HEK293T (cell line): ENCODE measurements around the gene KRT33A.

ENCODE experiments used
- CTCF ChIA-PET: fragments of 350-600 bp; formaldehyde crosslinking; extraction: SDS; loops from one replicate; lab custom pipeline; 2021; ENCODE audit warnings: antibody characterized with exemption, inconsistent platforms; lab: Yijun Ruan, JAX
- POLR2A ChIA-PET: fragments of 350-600 bp; formaldehyde crosslinking; extraction: SDS; loops from one replicate; lab custom pipeline; 2020; ENCODE audit warnings: antibody characterized with exemption, inconsistent platforms; lab: Yijun Ruan, JAX
- DNase-seq: peaks from one replicate; pipeline ENCODE4 v3.0.0; 2012; ENCODE audit warnings: mixed read lengths; ENCODE audit errors: extremely low spot score
- ARNT ChIP-seq: fragments of 450-650 bp; IDR thresholded peaks from 2 replicates; pipeline ENCODE4 v1.6.1; 2017; ENCODE audit warnings: mild to moderate bottlenecking
- BHLHE40 ChIP-seq: fragments of 450-650 bp; IDR thresholded peaks from 2 replicates; pipeline ENCODE4 v1.6.1; 2016; ENCODE audit warnings: mild to moderate bottlenecking, moderate library complexity, borderline replicate concordance
- CTBP1 ChIP-seq: fragments of 450-650 bp; IDR thresholded peaks from 2 replicates; pipeline ENCODE4 v1.6.1; 2016; ENCODE audit warnings: borderline replicate concordance
- ELF4 ChIP-seq: fragments of 450-650 bp; IDR thresholded peaks from 2 replicates; pipeline ENCODE4 v1.6.1; 2017; ENCODE audit warnings: antibody characterized with exemption
- FOXA1 ChIP-seq: fragments of 450-650 bp; IDR thresholded peaks from 2 replicates; pipeline ENCODE4 v1.6.1; 2016; ENCODE audit warnings: mild to moderate bottlenecking
- FOXK2 ChIP-seq: fragments of 450-650 bp; IDR thresholded peaks from 2 replicates; pipeline ENCODE4 v1.6.1; 2016; ENCODE audit warnings: mild to moderate bottlenecking
- FOXM1 ChIP-seq: fragments of 450-650 bp; IDR thresholded peaks from 2 replicates; pipeline ENCODE4 v1.6.1; 2017; ENCODE audit warnings: mild to moderate bottlenecking, borderline replicate concordance
- HDGF ChIP-seq: fragments of 450-650 bp; IDR thresholded peaks from 2 replicates; pipeline ENCODE4 v1.6.1; 2017; ENCODE audit warnings: antibody characterized with exemption, borderline replicate concordance
- L3MBTL2 ChIP-seq: fragments of 450-650 bp; conservative IDR thresholded peaks from 2 replicates; pipeline ENCODE4 v1.6.1; 2016; ENCODE audit warnings: mild to moderate bottlenecking
- LEF1 ChIP-seq: fragments of 450-650 bp; IDR thresholded peaks from 2 replicates; pipeline ENCODE4 v1.6.1; 2017; ENCODE audit warnings: mild to moderate bottlenecking, borderline replicate concordance
- NFRKB ChIP-seq: fragments of 450-650 bp; IDR thresholded peaks from 2 replicates; pipeline ENCODE4 v1.6.1; 2016; ENCODE audit warnings: mild to moderate bottlenecking, moderate library complexity
- SP1 ChIP-seq: fragments of 450-650 bp; IDR thresholded peaks from 2 replicates; pipeline ENCODE4 v1.6.1; 2017
- SUZ12 ChIP-seq: fragments of 450-650 bp; IDR thresholded peaks from 2 replicates; pipeline ENCODE4 v1.6.1; 2016; ENCODE audit warnings: mild to moderate bottlenecking
- TARDBP ChIP-seq: fragments of 450-650 bp; IDR thresholded peaks from 2 replicates; pipeline ENCODE4 v1.6.1; 2016
- ZNF384 ChIP-seq: fragments of 450-650 bp; IDR thresholded peaks from 2 replicates; pipeline ENCODE4 v1.6.1; 2016
- TF ChIP-seq, protein P1 (sequence below): fragments of 450-650 bp; IDR thresholded peaks from 2 replicates; pipeline ENCODE4 v1.6.1; 2016

Gene KRT33A

DNA sequence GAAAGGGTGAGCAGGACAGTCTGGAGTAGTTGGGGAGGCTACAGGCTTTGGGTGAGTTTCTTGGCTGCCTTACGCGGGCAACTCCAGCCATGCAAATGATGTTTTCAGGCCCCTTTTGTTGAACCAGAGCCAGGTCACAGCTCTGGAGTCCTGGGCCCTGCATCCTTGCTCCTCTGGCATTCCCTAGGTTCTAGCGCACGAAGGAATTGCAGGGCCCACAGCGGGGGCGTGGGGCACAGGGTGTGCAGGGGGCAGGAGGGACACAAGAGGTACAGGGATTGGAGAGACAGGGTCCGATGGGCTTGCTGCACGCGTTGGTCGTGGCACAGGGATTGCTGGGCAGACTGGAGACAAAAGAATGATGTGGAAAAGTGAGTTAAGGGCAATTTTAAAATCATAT, 43.2 kb upstream of the KRT33A start:
- DNase-seq = no peak
- ChIA-PET POLR2A (no interaction called here), CTCF (no interaction called here)
- no peak for TF ChIP-seq ARNT
- TF ChIP-seq HDGF = no peak
- TF ChIP-seq CTBP1 = no peak
- no peak for TF ChIP-seq FOXK2
- TF ChIP-seq FOXA1 = no peak
- no peak for TF ChIP-seq SUZ12
- TF ChIP-seq, protein P1, sequence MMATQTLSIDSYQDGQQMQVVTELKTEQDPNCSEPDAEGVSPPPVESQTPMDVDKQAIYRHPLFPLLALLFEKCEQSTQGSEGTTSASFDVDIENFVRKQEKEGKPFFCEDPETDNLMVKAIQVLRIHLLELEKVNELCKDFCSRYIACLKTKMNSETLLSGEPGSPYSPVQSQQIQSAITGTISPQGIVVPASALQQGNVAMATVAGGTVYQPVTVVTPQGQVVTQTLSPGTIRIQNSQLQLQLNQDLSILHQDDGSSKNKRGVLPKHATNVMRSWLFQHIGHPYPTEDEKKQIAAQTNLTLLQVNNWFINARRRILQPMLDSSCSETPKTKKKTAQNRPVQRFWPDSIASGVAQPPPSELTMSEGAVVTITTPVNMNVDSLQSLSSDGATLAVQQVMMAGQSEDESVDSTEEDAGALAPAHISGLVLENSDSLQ = no peak
- no peak for TF ChIP-seq TARDBP
- no peak for TF ChIP-seq FOXM1
- no peak for TF ChIP-seq BHLHE40
- TF ChIP-seq NFRKB = no peak

DNA sequence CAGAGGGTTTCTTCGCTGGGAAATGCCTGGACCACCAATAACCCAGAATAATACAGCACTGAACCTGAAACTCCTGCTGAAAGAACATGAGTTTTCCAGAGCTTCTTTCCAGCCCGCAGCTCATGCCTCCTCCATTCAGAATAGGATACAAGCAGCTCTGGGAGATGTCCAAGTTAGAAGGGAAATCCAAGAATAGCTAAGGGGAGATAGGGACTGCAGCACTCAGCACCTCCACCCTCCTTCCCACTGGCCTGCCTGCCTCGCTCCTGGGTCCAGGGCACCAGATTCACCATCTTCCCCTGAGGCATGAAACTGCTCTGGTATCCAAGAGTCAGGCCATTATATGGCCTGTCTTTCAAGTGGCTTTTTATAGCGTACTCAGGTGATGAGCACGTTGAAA, 42.7 kb upstream of the KRT33A start:
- CTCF ChIA-PET = no interaction called here
- POLR2A ChIA-PET = no interaction called here
- DNase-seq = no peak
- TF ChIP-seq SP1 (no peak), FOXA1 (no peak), LEF1 (no peak), TARDBP (no peak), L3MBTL2 (no peak), FOXM1 (no peak), ARNT (no peak), ELF4 (no peak), CTBP1 (no peak), FOXK2 (no peak), BHLHE40 (no peak), ZNF384 (no peak), HDGF (no peak), NFRKB (no peak), SUZ12 (no peak)
- TF ChIP-seq, protein P1 = no peak

DNA sequence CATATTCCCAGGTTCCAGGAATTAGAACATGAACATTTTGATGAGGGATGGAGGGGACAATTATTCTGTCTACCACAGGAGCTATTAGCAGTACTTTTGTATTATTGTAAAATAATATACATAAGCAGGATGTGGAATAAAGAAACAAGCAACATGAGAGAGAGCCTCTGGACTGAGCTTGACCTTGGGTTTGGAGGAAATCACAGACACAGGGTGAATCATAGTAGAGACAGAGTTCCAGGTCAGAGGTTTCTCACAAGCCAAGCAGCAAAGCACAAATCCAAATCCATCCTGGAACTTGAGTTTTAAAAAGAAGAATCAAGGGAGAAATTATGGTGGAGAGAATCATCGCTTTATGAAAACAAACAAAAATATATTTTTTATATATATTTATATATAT, 41.6 kb upstream of the KRT33A start:
- no peak for DNase-seq
- TF ChIP-seq BHLHE40 = no peak
- no peak for TF ChIP-seq HDGF
- no peak for TF ChIP-seq FOXA1
- TF ChIP-seq ELF4 = no peak
- TF ChIP-seq LEF1 = no peak
- no peak for TF ChIP-seq L3MBTL2
- TF ChIP-seq ZNF384 = no peak
- no peak for TF ChIP-seq TARDBP
- no peak for TF ChIP-seq FOXK2
- TF ChIP-seq CTBP1 = no peak
- no peak for TF ChIP-seq SUZ12
- no peak for TF ChIP-seq NFRKB
- TF ChIP-seq ARNT = no peak
- ChIA-PET CTCF (no interaction called here), POLR2A (no interaction called here)

DNA sequence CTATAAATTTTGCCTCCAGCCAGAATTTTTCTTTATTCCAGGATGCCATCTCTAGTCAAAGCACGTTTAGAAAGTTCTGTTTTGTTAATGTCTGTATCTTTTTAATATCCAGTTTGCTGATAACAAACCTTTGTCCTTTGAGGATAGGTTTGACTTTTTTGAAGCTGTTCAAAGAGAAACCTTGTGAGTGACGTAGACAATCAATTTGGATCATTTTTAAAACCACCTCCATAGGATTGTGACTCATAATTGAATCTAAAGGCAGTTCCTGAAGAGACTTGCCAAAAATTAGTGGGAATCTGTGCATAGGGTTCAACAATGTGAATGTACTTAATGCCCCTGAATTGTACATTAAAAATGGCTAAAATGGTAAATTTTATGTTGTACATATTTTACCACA, 40.9 kb upstream of the KRT33A start:
- no peak for DNase-seq
- TF ChIP-seq TARDBP (no peak), BHLHE40 (no peak), ARNT (no peak), NFRKB (no peak), LEF1 (no peak), CTBP1 (no peak), FOXM1 (no peak), FOXA1 (no peak), ELF4 (no peak), ZNF384 (no peak), L3MBTL2 (no peak), SUZ12 (no peak), FOXK2 (no peak), HDGF (no peak), SP1 (no peak)
- TF ChIP-seq, protein P1 = no peak
- POLR2A ChIA-PET = no interaction called here
- CTCF ChIA-PET = interaction anchor here (1.0 kb wide), 1 partner anchor 256 kb away, joined by 4 read pairs; no protein-coding TSS in a partner anchor

DNA sequence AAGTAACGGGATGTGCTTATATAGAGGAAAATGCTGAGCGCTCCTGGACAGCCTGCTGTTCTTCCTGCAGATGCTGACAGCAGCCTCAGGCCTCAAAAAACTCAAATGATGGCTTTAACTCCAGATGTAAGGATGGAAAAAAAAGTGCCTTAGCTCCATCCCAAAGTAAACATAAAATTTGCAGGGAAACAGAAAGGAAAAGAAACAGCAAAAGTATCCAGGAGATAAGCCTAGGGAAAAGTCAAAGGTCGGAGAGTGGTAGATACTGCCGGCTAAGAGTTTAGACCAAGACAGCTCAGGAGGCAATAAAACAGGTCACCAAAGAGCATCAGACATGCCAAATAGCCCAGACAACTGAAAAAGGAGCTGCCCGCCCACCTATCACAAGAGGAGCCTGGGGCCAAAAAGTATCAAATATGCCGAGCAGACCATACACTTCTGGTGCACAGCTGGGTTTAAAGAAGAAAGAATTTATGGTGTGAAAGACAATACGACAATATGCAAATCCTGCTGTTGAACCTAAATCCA, 39.8 kb upstream of the KRT33A start:
- DNase-seq = no peak
- TF ChIP-seq, protein P1 = no peak
- TF ChIP-seq LEF1 (no peak), NFRKB (no peak), SUZ12 (no peak), BHLHE40 (no peak)
- ChIA-PET POLR2A (no interaction called here), CTCF (interaction anchor here (1.0 kb wide), 1 partner anchor 257 kb away, joined by 4 read pairs; no protein-coding TSS in a partner anchor)

DNA sequence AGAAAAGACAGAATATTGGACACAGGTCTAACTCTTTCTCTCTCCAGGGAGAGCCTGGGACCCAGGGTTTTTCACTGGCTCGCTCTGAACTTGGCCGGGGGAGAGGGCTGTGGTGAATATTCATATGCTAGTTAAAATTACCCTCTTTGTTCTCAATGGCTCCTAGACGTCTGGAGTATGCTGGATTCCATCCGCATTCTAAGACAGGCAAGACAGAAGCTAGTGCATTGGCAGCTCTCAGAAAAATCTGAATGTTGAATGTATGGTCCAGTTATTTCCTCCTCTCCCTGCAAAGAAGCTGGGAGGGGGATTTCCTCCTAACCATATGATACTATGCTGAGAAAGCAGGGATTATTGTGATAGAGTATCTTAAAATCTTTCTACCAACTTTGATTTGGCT, 37.0 kb upstream of the KRT33A start:
- DNase-seq = no peak
- CTCF ChIA-PET = no interaction called here
- POLR2A ChIA-PET = no interaction called here
- TF ChIP-seq FOXA1 (no peak), HDGF (no peak), SP1 (no peak), ARNT (no peak), L3MBTL2 (no peak)
